HCT116 (cell line): ENCODE data around the gene PDE4D.

Experiments used
- FOSL1 ChIP-seq: IDR thresholded peaks from 2 replicates; pipeline ENCODE4 v1.6.1; 2012; ENCODE audit warnings: low read depth
- TF ChIP-seq, protein P1 (sequence below): IDR thresholded peaks from 2 replicates; pipeline ENCODE4 v1.6.1; 2012
- TF ChIP-seq, protein P2 (sequence below): IDR thresholded peaks from 2 replicates; pipeline ENCODE4 v1.6.1; 2012; ENCODE audit warnings: low read depth
- TF ChIP-seq, protein P3 (sequence below), 3 experiments: fragments of 200-600 bp in 1 of 3; sonication (generic) in 1 of 3; IDR thresholded peaks in 2 of 3; conservative IDR thresholded peaks in 1 of 3; 2 replicates each; pipeline ENCODE4 v1.5.1; 2012 to 2017; ENCODE audit warnings: low read depth in 2 of 3, low read length in 2 of 3, antibody characterized with exemption in 1 of 3, borderline replicate concordance in 1 of 3, control low read depth in 1 of 3, mild to moderate bottlenecking in 1 of 3, mixed read lengths in 1 of 3, mixed run types in 1 of 3, moderate library complexity in 1 of 3; ENCODE audit not compliant: insufficient read depth in 1 of 3

DNA sequence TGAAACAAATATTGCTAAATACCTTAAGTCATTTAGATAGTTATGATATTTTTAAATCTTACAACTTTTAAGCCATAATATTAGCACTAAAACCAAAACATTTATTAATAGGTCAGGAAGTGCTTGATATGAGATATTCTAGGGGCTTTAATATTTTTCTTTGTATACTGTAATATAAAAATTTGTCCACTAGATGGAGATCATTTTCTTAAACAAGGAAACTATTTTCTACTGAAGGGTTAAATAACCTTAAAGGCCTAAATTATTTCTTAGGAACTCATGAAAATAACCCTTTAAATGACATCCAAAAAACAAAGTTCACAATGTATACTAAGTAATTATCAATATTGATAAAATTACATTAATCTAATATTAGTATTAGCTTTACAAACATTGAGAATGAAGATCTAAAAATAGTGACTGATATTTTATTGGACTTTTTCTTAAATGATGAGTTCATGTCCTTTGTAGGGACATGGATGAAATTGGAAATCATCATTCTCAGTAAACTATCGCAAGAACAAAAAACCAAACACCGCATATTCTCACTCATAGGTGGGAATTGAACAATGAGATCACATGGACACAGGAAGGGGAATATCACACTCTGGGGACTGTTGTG is 675.0 kb downstream of the PDE4D start:
- TF ChIP-seq FOSL1, result no peak
- TF ChIP-seq, protein P1, sequence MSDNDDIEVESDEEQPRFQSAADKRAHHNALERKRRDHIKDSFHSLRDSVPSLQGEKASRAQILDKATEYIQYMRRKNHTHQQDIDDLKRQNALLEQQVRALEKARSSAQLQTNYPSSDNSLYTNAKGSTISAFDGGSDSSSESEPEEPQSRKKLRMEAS, result no peak
- TF ChIP-seq, protein P2, sequence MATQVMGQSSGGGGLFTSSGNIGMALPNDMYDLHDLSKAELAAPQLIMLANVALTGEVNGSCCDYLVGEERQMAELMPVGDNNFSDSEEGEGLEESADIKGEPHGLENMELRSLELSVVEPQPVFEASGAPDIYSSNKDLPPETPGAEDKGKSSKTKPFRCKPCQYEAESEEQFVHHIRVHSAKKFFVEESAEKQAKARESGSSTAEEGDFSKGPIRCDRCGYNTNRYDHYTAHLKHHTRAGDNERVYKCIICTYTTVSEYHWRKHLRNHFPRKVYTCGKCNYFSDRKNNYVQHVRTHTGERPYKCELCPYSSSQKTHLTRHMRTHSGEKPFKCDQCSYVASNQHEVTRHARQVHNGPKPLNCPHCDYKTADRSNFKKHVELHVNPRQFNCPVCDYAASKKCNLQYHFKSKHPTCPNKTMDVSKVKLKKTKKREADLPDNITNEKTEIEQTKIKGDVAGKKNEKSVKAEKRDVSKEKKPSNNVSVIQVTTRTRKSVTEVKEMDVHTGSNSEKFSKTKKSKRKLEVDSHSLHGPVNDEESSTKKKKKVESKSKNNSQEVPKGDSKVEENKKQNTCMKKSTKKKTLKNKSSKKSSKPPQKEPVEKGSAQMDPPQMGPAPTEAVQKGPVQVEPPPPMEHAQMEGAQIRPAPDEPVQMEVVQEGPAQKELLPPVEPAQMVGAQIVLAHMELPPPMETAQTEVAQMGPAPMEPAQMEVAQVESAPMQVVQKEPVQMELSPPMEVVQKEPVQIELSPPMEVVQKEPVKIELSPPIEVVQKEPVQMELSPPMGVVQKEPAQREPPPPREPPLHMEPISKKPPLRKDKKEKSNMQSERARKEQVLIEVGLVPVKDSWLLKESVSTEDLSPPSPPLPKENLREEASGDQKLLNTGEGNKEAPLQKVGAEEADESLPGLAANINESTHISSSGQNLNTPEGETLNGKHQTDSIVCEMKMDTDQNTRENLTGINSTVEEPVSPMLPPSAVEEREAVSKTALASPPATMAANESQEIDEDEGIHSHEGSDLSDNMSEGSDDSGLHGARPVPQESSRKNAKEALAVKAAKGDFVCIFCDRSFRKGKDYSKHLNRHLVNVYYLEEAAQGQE, result no peak
- TF ChIP-seq, protein P3, sequence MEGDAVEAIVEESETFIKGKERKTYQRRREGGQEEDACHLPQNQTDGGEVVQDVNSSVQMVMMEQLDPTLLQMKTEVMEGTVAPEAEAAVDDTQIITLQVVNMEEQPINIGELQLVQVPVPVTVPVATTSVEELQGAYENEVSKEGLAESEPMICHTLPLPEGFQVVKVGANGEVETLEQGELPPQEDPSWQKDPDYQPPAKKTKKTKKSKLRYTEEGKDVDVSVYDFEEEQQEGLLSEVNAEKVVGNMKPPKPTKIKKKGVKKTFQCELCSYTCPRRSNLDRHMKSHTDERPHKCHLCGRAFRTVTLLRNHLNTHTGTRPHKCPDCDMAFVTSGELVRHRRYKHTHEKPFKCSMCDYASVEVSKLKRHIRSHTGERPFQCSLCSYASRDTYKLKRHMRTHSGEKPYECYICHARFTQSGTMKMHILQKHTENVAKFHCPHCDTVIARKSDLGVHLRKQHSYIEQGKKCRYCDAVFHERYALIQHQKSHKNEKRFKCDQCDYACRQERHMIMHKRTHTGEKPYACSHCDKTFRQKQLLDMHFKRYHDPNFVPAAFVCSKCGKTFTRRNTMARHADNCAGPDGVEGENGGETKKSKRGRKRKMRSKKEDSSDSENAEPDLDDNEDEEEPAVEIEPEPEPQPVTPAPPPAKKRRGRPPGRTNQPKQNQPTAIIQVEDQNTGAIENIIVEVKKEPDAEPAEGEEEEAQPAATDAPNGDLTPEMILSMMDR (IDR thresholded peaks at IDR 0.05 in 2 of 3, conservative IDR thresholded peaks at IDR 0.05 in 1 of 3; ENCODE audit: borderline replicate concordance in 1 of 3, insufficient read depth in 1 of 3, low read depth in 2 of 3, low read length in 2 of 3), result peak in 1 of 3 experiments; percentile 45; a peak in 1 of 6 replicates
